ENCODE measurements around the gene HOXB13.

HOXB13 gene

GRCh38 chr17:48728232-48729231, at the start of gene HOXB13:
Gene HOXB13 (minus strand): TSS chr17:48728750. CDS start chr17:48728593, 157 bp downstream.
- DNase-seq, result no peak

DNA sequence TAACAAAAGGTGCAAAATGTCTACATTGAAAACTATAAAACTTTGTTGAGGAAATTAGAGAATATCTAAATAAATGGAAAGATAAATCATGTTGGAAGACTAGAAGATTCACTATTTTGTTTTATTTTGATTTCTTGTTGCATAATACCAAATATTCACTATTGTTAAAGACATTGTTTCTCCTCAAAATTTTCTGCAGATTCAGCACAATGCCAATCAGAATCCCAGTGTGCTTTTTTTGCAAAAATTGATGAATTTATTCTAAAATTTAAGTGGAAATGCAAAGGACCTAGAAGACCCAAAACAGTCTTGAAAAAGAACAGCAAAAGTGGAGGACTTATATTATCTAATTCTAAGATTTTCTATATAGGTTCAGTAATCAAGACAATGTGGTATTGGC, 48.1 kb upstream of the HOXB13 start:
- DNase-seq, result no peak

- DNase-seq, result no peak
Observed at GRCh38 chr17:48773245-48773644, 44.7 kb upstream of the HOXB13 start.

GRCh38 chr17:48770954-48771353, 42.4 kb upstream of the HOXB13 start:
- no peak for DNase-seq

- no peak for DNase-seq
Observed at GRCh38 chr17:48769009-48769675, 40.6 kb upstream of the HOXB13 start.

DNA sequence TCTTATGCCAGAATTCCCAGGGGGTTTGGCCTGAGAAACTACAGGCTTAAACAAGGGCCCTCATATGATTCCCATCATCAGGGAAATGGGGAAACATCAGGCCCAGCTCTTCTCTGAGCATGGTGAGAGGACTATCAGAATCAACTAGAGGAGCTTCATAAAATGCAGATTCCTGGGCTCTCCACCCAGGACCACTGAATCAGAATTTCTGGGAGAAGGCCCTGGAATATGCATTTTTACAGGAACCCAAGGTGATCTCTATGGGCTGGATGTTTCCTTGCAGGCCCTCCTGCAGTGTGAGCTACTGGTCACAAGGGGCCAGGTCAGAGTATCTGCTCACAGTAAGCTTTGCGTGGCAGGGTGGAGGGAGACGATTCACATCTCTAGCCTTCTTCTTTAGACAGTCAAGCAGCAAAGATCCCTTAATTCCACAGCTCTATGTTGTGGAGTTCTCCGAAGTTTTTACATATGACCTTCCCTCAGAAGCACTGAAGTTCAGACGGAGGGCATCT, 38.8 kb upstream of the HOXB13 start:
- DNase-seq, result no peak

DNA sequence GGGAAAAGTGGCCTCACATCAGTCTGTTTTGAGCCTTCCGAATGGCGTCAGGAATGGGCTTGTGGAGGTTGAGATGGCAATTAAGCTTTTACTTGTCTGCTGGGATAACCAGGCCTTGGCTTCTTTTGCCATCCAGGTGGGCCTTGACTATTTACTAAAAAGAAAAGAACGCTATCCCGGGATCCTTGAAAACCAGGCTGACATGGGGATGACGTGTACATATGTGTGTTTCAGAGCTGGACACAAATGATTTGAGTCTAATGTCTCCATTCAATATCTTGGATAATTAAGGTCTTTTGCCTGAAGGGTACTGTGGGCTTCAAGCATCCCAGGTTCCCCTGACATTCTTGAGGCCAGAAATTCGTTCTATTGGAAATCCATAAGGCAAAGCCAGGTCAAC, 32.6 kb upstream of the HOXB13 start:
- no peak for DNase-seq

GRCh38 chr17:48760411-48760810, 31.9 kb upstream of the HOXB13 start:
- DNase-seq, result no peak

DNA sequence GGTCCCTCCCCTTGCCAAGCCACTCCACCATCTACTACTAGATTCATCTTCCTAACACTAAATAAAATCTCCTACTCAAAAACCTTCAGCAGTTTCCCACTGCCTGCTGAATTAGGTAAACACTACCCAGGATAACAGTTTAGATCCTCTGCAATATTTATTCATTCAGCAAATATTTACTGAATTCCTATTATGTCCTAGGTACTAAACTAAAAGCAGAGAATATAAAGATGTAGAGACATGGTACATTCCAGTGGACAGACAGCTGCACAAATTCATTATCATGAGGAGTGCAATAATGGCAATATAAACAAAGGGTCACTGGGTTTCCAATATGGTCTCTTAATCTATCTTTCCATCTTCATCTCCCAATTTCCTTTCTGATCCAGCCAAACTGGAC, 30.7 kb upstream of the HOXB13 start:
- no peak for DNase-seq

DNA sequence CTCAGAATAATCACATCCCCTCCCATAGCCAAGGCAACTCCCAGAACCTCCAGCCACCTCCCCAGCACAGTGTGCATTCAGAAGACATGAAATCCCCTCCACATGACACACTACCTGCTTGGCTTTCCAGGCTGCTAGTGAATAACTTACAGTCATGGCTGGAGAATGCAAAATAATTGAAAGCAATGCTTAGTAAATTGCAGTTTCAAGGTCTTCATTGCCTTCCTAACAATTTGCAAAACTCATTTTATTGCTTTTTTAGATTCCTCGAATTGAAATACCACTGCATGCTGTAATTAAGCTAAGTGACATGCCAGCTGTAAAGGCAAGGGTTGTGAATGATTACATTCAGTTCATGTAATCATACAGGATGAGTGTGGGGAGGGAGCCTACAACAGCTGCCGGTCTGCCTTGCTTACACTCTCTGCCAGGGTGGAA, 29.0 kb upstream of the HOXB13 start:
- DNase-seq, result no peak

- DNase-seq, result peak; percentile 92
Observed at GRCh38 chr17:48756830-48757251, 28.3 kb upstream of the HOXB13 start.

DNA sequence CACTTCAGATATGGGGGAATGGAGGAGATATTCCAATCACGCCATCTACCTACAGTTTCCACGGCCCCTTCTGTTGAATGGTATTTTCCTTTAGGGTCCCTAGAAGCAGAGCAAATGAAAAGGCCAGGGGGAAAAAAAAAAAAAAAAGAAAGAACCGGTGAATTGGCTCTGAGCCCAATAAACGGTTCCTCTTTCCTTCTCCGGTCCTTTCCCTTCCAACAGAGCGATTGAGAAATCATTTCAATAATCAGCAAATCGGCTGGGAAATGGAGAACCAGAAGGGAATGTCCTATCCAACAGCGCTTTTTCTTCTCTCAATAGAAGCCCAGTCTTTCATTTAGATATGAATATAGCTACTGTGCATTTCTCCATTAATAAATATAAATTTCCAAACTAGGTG, 26.8 kb upstream of the HOXB13 start:
- no peak for DNase-seq

DNA sequence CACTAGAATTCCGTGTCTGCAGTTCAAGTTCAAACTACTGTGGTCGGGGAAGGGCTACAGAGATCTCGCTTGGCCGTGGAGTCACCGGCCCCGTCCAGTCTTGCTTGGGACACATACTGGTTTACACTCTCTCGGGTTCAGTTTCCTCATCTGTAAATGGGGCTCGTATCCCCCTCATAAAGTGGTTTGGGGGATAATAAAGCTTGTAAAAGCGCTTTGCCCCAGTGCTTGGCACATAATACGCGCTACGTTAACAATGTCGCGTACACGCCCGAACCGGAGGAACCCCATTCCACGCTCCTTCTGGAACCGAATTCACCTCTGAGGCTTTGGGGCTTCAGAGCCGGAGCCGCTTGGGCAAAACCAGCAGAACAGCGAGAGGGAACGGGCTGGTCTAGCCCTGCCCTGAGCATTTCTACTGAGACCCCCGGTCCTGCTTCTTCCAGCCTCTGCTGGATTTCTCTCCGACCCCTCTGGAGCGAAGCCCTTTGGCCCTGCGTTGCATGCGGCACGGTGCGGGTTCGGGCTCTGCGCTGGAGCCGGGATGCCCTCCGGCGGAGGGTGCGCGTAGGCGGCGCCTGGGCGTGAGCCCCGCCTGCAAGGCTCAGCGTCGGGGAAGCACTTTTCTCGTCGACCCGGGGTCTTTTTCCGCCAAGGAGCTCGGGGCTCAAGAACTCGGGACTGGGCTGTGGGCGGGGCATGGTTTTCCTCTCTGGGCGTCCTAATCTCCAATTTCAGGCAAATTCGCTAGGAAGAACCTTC, 26.1 kb upstream of the HOXB13 start:
- DNase-seq, result no peak

DNA sequence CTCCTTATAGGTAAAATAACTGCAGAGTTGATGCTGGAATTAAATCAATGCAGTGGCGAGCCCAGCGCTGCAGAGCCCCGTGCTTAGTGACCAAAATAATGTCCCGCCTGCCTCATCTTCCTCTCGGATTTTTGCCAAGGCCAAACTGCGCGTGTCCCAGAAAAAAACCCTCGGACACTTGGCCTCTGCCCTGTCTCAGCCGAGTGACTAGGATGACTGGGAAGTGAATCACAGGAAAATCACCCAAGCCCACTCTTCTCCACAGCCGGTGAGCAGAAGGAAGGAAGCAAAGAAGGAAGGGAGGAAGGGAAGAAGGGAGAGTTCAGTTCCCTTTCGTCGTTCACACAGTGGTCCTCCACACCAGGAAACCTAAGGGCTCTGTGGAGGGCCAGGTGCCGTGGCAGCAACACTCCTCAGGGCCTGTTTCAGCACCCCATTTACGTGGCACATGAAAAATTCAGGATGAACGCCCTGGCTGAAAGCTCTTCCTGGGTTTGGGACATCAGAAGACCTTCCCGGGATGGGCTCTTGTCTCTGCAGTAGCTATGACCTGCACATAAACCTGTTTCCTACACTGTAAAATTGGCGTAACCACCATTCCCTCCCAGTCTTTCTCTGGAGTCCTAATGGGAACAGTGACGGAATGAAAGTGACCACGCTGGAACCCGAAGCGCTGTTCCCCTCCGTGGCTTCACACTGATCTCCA, 25.4 kb upstream of the HOXB13 start:
- no peak for DNase-seq

DNA sequence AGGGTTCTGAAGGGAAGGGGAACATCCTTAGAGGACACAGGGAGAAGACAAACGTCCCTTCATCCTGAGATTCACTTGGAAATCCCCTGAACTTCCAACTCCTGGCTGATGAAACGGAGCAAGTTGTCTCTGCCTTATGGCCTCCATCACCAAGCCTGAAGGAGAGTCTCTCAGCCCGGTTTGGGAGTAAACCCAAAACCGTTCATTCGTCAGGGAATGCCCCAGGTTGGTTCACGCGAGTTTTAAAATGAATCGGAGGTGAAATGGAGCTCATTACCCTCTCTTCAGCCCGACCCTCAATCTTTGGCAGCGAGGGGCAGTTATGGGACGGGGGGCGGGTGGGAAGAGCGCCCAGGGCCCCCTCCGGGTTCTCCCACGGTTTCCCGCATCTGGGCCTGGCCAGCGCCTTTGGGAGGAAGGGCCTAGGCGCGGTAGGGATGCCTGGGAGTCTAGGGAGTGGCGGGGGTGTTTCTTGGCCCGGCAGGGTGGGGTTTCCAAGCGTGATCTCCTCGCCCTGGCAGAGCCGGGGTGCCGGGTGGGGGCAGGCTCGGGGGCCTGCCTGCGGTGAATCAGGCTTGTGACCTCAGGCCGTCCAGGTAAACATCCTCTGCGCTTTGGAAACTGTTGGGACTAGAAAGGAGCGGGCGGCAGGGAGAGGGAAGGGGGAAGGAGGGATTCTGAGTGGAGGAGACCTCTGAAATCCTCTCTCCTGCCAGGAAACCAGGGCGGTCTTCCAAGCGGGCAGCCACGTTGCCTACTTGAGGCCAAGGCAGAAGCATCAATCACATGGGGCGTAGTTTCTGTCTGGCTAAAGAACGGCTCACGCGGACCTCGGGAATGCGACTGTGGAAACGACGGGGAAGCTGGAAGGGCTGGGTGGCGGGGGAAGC, 24.1 kb upstream of the HOXB13 start:
- no peak for DNase-seq

GRCh38 chr17:48751733-48752398, 23.3 kb upstream of the HOXB13 start:
- DNase-seq, result no peak

DNA sequence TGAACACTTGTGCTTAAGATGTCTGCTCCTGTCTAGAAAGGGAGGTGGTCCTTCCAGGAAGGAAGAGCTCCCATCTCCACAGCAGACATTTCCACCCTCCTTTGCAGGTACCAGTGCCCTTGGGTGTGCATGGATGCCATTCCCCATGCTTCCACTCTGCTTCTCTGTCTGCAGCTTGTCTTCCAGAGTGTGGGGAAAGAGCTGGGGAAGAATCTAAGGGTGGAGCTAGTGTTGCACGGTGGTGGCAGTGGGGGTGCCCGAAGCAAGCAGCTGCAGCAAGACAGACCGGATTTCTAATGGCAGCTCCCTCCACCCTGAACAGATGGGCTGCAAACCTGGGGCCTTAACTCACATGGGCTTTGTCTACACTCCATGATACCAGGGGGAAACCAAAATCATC, 22.6 kb upstream of the HOXB13 start:
- DNase-seq, result no peak

GRCh38 chr17:48749621-48750553, 21.3 kb upstream of the HOXB13 start:
- no peak for DNase-seq

Data from NCI-H2081 treated with DMSO at 0.1 percent for 48 hours (cell line).